Right renal cortex interstitium (tissue), 3 donors: Measurements from ENCODE around the gene PKIG. TPM values are rescaled to one million over a fixed set of nuclear protein-coding genes. Genes with fewer than 3 reads are reported as not detected.
A peak's percentile ranks its signal among the peaks of the same experiment; 100 is the strongest.

Experiments used
- DNase-seq, 3 donors: peaks; one replicate each; pipeline ENCODE4 v3.0.0-alpha.2; 2013; ENCODE audit warnings: low read depth in 3 of 3, low spot score in 2 of 3
- polyA plus RNA-seq, 3 donors: library from polyadenylated mRNA; unstranded; fragments of 120-200 nt; gene quantifications; one replicate each; pipeline ENCODE4 v1.2.1, GENCODE V29; 2013; ENCODE audit not compliant: insufficient read length in 3 of 3

The PKIG gene
- polyA plus RNA-seq, 3 donors = 57.8 to 60.6 (median 60.1) TPM

GRCh38 chr20:44637042-44637441, 54.7 kb downstream of the PKIG start:
- no peak for DNase-seq

GRCh38 chr20:44637522-44638372, 55.4 kb downstream of the PKIG start:
- no peak for DNase-seq

- no peak for DNase-seq
Measured at GRCh38 chr20:44640522-44640921, 58.1 kb downstream of the PKIG start.

GRCh38 chr20:44641325-44641724, 58.9 kb downstream of the PKIG start:
- DNase-seq = no peak

- DNase-seq = peak in 1 of 3 donors; percentile 52
Measured at GRCh38 chr20:44642203-44643153, 60.1 kb downstream of the PKIG start.

GRCh38 chr20:44643154-44643519, 60.8 kb downstream of the PKIG start:
- no peak for DNase-seq

GRCh38 chr20:44643596-44644229, 61.3 kb downstream of the PKIG start:
- DNase-seq = no peak

- DNase-seq = no peak
Measured at GRCh38 chr20:44644230-44644617, 61.8 kb downstream of the PKIG start.

GRCh38 chr20:44644667-44645131, 62.3 kb downstream of the PKIG start:
- DNase-seq = no peak

GRCh38 chr20:44646023-44646640, 63.8 kb downstream of the PKIG start:
- no peak for DNase-seq

GRCh38 chr20:44646641-44647274, 64.4 kb downstream of the PKIG start:
- no peak for DNase-seq

GRCh38 chr20:44648068-44648467, 65.7 kb downstream of the PKIG start:
- DNase-seq = no peak

GRCh38 chr20:44648579-44648978, 66.2 kb downstream of the PKIG start:
- DNase-seq = no peak

- DNase-seq = no peak
Measured at GRCh38 chr20:44649126-44649525, 66.7 kb downstream of the PKIG start.

- no peak for DNase-seq
Measured at GRCh38 chr20:44649976-44650375, 67.6 kb downstream of the PKIG start.

GRCh38 chr20:44650771-44651433, 68.5 kb downstream of the PKIG start:
- no peak for DNase-seq

GRCh38 chr20:44651434-44651683, 69.0 kb downstream of the PKIG start:
- DNase-seq = no peak

- peak in 1 of 3 donors; percentile 29 for DNase-seq
Measured at GRCh38 chr20:44651684-44652423, 69.5 kb downstream of the PKIG start, which contains the start of gene ADA. Gene ADA (minus strand): TSS chr20:44651699. CDS start chr20:44651607, 92 bp downstream.

GRCh38 chr20:44653546-44653945, 71.2 kb downstream of the PKIG start:
- no peak for DNase-seq
